ENCODE data around the gene RBMS1. TPM values are rescaled to one million over a fixed set of nuclear protein-coding genes. Genes with fewer than 3 reads are reported as not detected.
A peak's percentile ranks its signal among the peaks of the same experiment; 100 is the strongest.

Gene RBMS1
- polyA plus RNA-seq, 1 experiment, result 107 TPM

DNA sequence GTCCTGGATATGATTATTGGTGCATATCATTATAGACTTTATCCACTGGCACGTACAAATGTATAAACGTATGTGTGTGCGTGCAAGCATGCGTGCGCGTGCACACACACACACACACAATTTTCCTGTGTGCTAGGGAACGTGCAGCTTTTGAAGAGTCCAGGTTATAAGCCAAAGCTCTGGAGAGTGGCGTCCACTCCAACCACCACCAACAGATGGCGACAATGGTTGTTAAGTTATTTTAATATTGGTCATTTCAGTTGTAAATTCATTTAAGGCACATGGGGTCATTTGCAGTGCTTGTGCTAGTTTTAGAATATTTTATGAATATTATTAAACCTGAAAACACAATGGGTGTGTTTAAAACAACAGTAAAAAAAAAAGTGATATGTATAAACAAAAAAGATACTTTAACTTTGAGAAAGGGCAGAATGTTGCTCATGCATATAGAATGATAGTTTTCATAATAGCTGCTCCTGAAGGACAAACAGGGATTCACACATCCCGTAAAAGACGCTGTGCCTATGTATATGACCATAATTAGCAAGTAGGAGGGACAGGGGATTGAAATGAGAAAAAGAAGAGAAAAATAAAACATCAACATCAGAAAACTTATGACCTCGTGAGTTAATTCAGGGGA, 169.3 kb downstream of the RBMS1 start:
- Histone ChIP-seq H3K9me3 (ENCODE audit: control insufficient read depth, insufficient read depth, low read length) (no peaks in the 10 kb centered on the region), H3K4me3 (ENCODE audit: low read depth, low read length) (no peak overlapping the region), H3K27me3 (ENCODE audit: control insufficient read depth, insufficient read depth, low read length) (no peaks in the 10 kb centered on the region), H3K27ac (ENCODE audit: low read depth, low read length) (no peak overlapping the region)
- DNase-seq (ENCODE audit: low read depth, low spot score), result no peak
- ChIA-PET POLR2A (interaction anchor here (0.7 to 1.4 kb wide), 3 partner anchors 10 to 706 kb away, joined by 3 to 6 read pairs (median 3); no protein-coding TSS in a partner anchor), CTCF (interaction anchor here (0.5 to 3.7 kb wide), 35 partner anchors 9 to 741 kb away, joined by 3 to 53 read pairs (median 5); no protein-coding TSS in a partner anchor)
- TF ChIP-seq CTCF (IDR thresholded peaks at IDR 0.05; ENCODE audit: low read depth, low read length), result peak; percentile 78

DNA sequence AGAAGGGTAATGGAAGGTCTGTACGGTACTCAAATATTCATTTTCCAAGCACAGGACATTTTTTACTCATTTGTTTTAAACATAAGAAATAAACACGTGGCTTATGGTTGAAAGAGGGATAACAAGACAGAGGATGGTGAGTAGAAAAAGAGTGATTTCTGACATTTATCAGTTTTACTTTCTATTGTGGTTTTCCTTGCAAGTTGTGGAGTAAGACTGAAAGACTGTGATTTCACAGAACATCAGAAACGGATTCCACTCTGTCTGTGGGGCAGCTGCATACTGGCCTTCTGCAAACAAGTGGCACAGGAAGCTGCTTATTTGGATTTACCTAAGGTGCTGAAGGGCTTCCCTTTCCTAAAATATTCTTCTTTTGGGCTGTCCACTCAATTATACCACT, 171.3 kb downstream of the RBMS1 start:
- no peak for TF ChIP-seq CTCF (IDR thresholded peaks at IDR 0.05; ENCODE audit: low read depth, low read length)
- Histone ChIP-seq H3K27ac (ENCODE audit: low read depth, low read length) (no peak overlapping the region), H3K4me3 (ENCODE audit: low read depth, low read length) (no peak overlapping the region), H3K9me3 (ENCODE audit: control insufficient read depth, insufficient read depth, low read length) (no peaks in the 10 kb centered on the region), H3K27me3 (ENCODE audit: control insufficient read depth, insufficient read depth, low read length) (no peaks in the 10 kb centered on the region)
- ChIA-PET POLR2A (interaction anchor here (0.6 to 0.7 kb wide), 2 partner anchors 11 to 52 kb away, joined by 3 read pairs; no protein-coding TSS in a partner anchor), CTCF (interaction anchor here (0.6 to 3.7 kb wide), 7 partner anchors 9 to 741 kb away, joined by 3 to 53 read pairs (median 12); no protein-coding TSS in a partner anchor)
- no peak for DNase-seq (ENCODE audit: low read depth, low spot score)

- POLR2A ChIA-PET, result no interaction called here
Observed at GRCh38 chr2:160321006-160321405, 172.6 kb downstream of the RBMS1 start.

DNA sequence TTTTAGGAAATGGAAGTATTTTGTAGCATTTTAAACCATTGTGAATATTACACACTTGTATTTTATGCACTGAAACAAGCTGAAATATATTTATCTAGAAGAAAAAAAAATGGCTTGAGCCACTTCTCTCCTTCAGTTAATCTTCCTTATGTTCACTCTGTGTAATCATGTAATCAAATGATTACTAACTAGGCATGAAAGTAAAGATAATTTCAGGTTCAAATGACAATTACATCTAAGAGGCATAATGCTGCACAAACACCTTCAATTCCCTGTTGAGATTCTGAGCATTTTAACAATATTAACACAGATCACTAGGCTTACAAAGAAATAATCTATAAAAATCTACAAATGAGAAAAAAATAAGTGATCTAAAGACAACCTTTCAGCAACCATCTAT, 173.9 kb downstream of the RBMS1 start:
- POLR2A ChIA-PET, result no interaction called here
- H3K4me3 ChIP-seq (ENCODE audit: low read depth, low read length), result no peak overlapping the region
- no peak overlapping the region for H3K27ac ChIP-seq (ENCODE audit: low read depth, low read length)
- TF ChIP-seq CTCF (IDR thresholded peaks at IDR 0.05; ENCODE audit: low read depth, low read length), result no peak
- H3K9me3 ChIP-seq (ENCODE audit: control insufficient read depth, insufficient read depth, low read length), result no peaks in the 10 kb centered on the region
- CTCF ChIA-PET, result no interaction called here
- no peaks in the 10 kb centered on the region for H3K27me3 ChIP-seq (ENCODE audit: control insufficient read depth, insufficient read depth, low read length)
- DNase-seq (ENCODE audit: low read depth, low spot score), result no peak

More at GRCh38 chr2:160321006-160321405, 172.6 kb downstream of the RBMS1 start:
- Histone ChIP-seq H3K4me3 (ENCODE audit: low read depth, low read length) (no peak overlapping the region), H3K9me3 (ENCODE audit: control insufficient read depth, insufficient read depth, low read length) (no peaks in the 10 kb centered on the region), H3K27me3 (ENCODE audit: control insufficient read depth, insufficient read depth, low read length) (no peaks in the 10 kb centered on the region), H3K27ac (ENCODE audit: low read depth, low read length) (no peak overlapping the region)
- no peak for TF ChIP-seq CTCF (IDR thresholded peaks at IDR 0.05; ENCODE audit: low read depth, low read length)
- CTCF ChIA-PET, result no interaction called here
- DNase-seq (ENCODE audit: low read depth, low spot score), result no peak

- Histone ChIP-seq H3K9me3 (ENCODE audit: control insufficient read depth, insufficient read depth, low read length) (no peaks in the 10 kb centered on the region), H3K4me3 (ENCODE audit: low read depth, low read length) (no peak overlapping the region), H3K27ac (ENCODE audit: low read depth, low read length) (no peak overlapping the region), H3K27me3 (ENCODE audit: control insufficient read depth, insufficient read depth, low read length) (no peaks in the 10 kb centered on the region)
- no peak for TF ChIP-seq CTCF (IDR thresholded peaks at IDR 0.05; ENCODE audit: low read depth, low read length)
- ChIA-PET POLR2A (no interaction called here), CTCF (interaction anchor here (0.6 to 1.4 kb wide), 5 partner anchors 19 to 746 kb away, joined by 3 to 6 read pairs (median 4); no protein-coding TSS in a partner anchor)
- DNase-seq (ENCODE audit: low read depth, low spot score), result no peak
Observed at GRCh38 chr2:160318218-160318617, 175.4 kb downstream of the RBMS1 start.
